RWPE2 (cell line): ENCODE data around the gene VGLL2.
A peak's percentile ranks its signal among the peaks of the same experiment; 100 is the strongest.

Source experiments
- ATAC-seq: fragments of 200-7000 bp; cut with Tn5 transposase; 3 replicates; pipeline ENCODE4 v1.9.1; 2021; ENCODE audit warnings: low read depth
- DNase-seq: peaks from one replicate; pipeline ENCODE4 v3.0.0-alpha.2; 2020; ENCODE audit warnings: low spot score
- H3K27ac ChIP-seq: fragments of 450-650 bp; 2 replicates; pipeline ENCODE4 v1.5.1; 2017; ENCODE audit warnings: mild to moderate bottlenecking; ENCODE audit not compliant: poor library complexity, severe bottlenecking
- H3K27me3 ChIP-seq: fragments of 250-450 bp; sonication (Bioruptor Pico); 2 replicates; pipeline ENCODE4 v1.5.1; 2021; ENCODE audit warnings: mild to moderate bottlenecking, moderate library complexity; ENCODE audit not compliant: insufficient read depth, poor library complexity, severe bottlenecking
- H3K36me3 ChIP-seq: fragments of 250-450 bp; sonication (Bioruptor Pico); 2 replicates; pipeline ENCODE4 v1.5.1; 2020; ENCODE audit warnings: low read depth, mild to moderate bottlenecking, moderate library complexity
- H3K4me1 ChIP-seq: fragments of 250-450 bp; sonication (Bioruptor Pico); 2 replicates; pipeline ENCODE4 v1.5.1; 2021; ENCODE audit warnings: mild to moderate bottlenecking, moderate library complexity; ENCODE audit not compliant: insufficient read depth, poor library complexity, severe bottlenecking
- H3K4me3 ChIP-seq: fragments of 250-450 bp; sonication (Bioruptor Pico); 2 replicates; pipeline ENCODE4 v1.5.1; 2021; ENCODE audit warnings: mild to moderate bottlenecking, moderate library complexity; ENCODE audit not compliant: severe bottlenecking
- H3K9me3 ChIP-seq: fragments of 250-450 bp; sonication (Bioruptor Pico); 2 replicates; pipeline ENCODE4 v1.5.1; 2021; ENCODE audit warnings: mild to moderate bottlenecking, moderate library complexity; ENCODE audit not compliant: severe bottlenecking
- TF ChIP-seq, protein P1 (sequence below): fragments of 450-650 bp; IDR thresholded peaks from one replicate; pipeline ENCODE4 v1.5.1; 2017; ENCODE audit warnings: mild to moderate bottlenecking, moderate library complexity; ENCODE audit not compliant: poor library complexity, severe bottlenecking

The VGLL2 gene

GRCh38 chr6:117270843-117271507 lies 5.6 kb downstream of the VGLL2 start:
- H3K4me3 ChIP-seq: no peak overlapping the region
- H3K9me3 ChIP-seq: no peaks in the 10 kb centered on the region
- no peak for DNase-seq
- H3K36me3 ChIP-seq: no peaks in the 10 kb centered on the region
- TF ChIP-seq, protein P1, sequence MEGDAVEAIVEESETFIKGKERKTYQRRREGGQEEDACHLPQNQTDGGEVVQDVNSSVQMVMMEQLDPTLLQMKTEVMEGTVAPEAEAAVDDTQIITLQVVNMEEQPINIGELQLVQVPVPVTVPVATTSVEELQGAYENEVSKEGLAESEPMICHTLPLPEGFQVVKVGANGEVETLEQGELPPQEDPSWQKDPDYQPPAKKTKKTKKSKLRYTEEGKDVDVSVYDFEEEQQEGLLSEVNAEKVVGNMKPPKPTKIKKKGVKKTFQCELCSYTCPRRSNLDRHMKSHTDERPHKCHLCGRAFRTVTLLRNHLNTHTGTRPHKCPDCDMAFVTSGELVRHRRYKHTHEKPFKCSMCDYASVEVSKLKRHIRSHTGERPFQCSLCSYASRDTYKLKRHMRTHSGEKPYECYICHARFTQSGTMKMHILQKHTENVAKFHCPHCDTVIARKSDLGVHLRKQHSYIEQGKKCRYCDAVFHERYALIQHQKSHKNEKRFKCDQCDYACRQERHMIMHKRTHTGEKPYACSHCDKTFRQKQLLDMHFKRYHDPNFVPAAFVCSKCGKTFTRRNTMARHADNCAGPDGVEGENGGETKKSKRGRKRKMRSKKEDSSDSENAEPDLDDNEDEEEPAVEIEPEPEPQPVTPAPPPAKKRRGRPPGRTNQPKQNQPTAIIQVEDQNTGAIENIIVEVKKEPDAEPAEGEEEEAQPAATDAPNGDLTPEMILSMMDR: no peak
- no peaks in the 10 kb centered on the region for H3K4me1 ChIP-seq
- ATAC-seq: peak; percentile 6; the same call in 1 of the 3 replicates
- H3K27me3 ChIP-seq: peaks cover 98% of the 10 kb centered on the region
- H3K27ac ChIP-seq: no peak overlapping the region

- Histone ChIP-seq H3K36me3 (no peaks in the 10 kb centered on the region), H3K4me1 (no peaks in the 10 kb centered on the region), H3K4me3 (no peak overlapping the region), H3K9me3 (no peaks in the 10 kb centered on the region), H3K27me3 (peaks cover 98% of the 10 kb centered on the region), H3K27ac (no peak overlapping the region)
- TF ChIP-seq, protein P1: no peak
- DNase-seq: no peak
- no peak for ATAC-seq
These were observed 6.9 kb downstream of the VGLL2 start for GRCh38 chr6:117272032-117272866.

DNA sequence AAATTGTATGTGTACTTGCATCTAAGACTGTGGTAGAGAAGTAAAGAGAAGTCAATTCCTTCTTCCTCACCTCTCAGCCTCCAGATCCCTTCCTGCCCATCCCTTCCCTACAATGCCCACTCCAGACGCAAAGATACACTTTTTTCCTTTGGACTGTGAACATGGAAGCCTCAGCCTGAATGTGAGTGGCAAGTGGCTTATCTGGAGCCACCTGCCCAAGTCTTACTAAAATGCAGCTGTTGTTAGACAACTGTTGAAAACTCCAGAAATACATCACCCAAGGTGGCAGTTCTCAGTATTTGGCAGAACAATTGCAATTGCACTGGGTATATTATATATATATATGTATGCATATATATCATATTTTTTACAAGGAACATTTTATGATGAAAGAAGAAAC lies 7.5 kb downstream of the VGLL2 start:
- Histone ChIP-seq H3K9me3 (no peaks in the 10 kb centered on the region), H3K36me3 (no peaks in the 10 kb centered on the region), H3K4me3 (no peak overlapping the region), H3K27me3 (peaks cover 92% of the 10 kb centered on the region), H3K27ac (no peak overlapping the region), H3K4me1 (no peaks in the 10 kb centered on the region)
- no peak for DNase-seq
- TF ChIP-seq, protein P1: no peak
- no peak for ATAC-seq

DNA sequence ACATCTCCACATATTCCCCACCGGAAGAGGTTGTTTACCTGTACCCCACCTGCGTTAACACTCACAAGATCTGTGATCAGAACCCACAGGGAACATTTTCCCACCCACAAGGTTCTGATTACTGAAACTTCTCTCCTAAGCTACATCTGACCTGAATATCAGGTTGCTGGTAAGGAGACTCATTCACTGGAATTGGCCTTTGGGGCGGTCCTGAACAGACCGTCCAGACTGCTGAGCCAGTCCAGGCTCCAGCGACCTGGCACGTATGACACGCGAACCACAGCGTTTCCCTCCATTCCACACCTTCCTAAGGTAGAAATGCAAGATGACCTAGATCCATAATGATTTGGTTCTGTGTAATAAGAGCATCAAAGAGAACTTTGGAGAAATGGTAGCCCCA lies 9.8 kb downstream of the VGLL2 start:
- H3K27ac ChIP-seq: no peak overlapping the region
- no peak overlapping the region for H3K4me3 ChIP-seq
- H3K36me3 ChIP-seq: no peaks in the 10 kb centered on the region
- peaks cover 92% of the 10 kb centered on the region for H3K27me3 ChIP-seq
- TF ChIP-seq, protein P1: no peak
- ATAC-seq (no peak), DNase-seq (no peak)
- H3K4me1 ChIP-seq: no peaks in the 10 kb centered on the region
- H3K9me3 ChIP-seq: no peaks in the 10 kb centered on the region
